COLO829 (cell line): ENCODE results near the gene NMNAT2.
"Not testable (repeated sequence)": the region's sequence is repeated elsewhere in the genome, so short reads cannot be mapped to it uniquely, and the experiment has no call there.

ENCODE experiments used
- DNase-seq: peaks from one replicate; pipeline ENCODE4 v3.0.0; 2012; ENCODE audit warnings: low spot score

The NMNAT2 gene

DNA sequence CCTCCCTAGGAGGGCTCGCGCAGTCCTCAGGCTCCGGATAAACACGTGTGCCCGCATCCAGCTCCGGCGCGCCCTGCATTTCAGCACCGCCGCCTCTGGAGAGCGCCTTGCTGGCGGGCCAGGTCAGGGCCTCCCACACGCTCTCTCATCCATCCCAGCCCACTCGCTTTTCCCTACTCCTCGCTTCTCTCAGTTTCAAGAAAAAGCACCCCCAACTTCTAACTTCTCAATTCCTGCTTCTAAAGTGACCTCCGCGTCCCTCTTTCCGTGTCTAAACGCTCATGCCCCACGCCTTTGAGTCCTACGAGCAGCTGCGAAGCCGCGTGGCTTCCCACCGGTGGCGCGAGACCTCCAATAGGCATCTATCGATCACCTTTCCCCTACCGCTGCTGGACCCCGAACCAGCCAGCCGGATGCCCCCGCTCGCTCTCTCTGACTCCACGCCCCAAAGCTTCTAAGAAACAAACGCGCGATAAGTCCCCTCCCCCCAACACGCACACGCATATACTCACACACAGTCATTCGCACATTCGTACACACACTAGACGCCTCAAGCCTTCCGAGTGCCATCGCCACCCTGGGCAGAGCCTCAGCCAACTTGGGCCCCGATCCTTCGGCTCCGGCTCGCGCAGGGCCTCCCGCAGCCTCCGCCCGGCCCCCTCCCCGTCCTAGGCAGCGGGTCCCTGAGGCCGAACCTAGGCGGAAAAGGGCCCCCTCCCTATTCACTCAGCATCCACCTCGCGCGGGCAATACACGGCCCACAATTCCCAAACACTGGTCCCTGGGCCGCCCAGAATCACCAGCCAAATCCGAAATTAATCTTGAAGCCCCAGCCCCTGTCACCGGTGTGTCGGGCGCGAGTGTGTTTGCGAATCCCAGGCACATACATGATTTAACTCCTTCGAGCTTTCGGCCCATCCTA, 1.1 kb downstream of the NMNAT2 start:
- peak; percentile 35 for DNase-seq

- no peak for DNase-seq
Observed at GRCh38 chr1:183414365-183414764, 3.8 kb downstream of the NMNAT2 start.

- DNase-seq: no peak
Observed at GRCh38 chr1:183411091-183411490, 7.1 kb downstream of the NMNAT2 start.

DNA sequence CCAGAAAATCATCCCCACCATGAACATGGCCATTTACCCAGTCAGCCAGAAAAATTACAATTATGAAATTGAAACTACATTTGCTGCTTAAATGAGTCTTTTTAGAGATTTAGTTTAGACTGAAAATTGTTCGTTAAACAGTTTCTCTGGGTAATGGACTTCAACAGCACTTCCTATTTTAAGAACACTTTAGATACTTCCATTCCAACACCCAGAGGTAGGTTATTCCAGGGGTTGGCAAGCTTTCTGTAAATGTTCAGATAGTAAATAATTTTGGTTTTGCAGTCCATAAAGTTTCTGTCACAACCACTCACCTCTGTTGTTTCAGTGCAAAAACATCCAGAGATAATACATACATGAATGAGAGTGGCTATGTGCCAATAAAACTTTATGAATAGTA, 10.2 kb downstream of the NMNAT2 start:
- no peak for DNase-seq

DNA sequence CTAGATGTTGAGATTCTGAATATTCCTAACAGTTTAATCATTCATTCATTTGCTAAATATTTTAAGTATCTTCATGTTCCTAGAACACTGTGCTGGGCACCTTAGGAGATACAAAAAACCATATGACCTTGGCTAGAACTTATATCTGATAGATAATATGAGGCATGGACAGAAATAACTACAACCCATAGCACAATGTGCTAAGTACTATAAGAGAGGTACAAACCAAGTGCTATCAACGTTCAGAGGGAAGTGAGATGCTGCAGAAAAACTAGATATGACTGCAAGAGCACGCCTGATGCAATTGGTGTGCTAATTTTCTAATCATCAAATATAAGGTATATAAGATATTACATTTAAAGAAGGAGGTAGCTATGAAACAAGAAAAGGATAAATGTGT, 10.7 kb downstream of the NMNAT2 start:
- no peak for DNase-seq

- peak; percentile 80 for DNase-seq
Observed at GRCh38 chr1:183404476-183404875, 13.7 kb downstream of the NMNAT2 start.

DNA sequence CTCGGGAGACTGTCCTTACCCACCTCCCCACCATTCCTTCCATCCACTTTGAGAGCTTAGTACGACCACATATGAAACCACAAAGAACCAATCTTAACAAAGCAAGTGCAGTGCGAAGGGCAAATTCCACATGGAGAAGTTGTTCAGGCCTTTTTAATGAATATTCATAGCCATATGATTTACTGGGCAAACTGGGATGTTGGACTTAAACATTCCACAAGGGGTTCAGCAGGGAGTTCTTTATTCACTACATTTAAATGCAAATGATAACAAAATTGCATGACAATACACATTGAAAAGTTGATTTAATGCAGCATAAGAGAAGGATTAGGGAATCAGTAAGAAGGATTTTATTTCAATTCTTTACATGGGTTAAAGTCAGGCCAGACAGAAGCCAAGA, 14.7 kb downstream of the NMNAT2 start:
- no peak for DNase-seq

DNA sequence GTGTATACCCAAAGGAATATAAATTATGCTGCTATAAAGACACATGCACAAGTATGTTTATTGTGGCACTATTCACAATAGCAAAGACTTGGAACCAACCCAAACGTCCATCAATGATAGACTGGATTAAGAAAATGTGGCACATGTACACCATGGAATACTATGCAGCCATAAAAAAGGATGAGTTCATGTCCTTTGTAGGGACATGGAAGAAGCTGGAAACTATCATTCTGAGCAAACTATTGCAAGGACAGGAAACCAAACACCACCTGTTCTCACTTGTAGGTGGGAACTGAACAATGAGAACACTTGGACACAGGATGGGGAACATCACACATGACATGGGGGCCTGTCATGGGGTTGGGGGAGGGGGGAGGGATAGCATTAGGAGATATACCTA, 16.6 kb downstream of the NMNAT2 start:
- not testable (repeated sequence) for DNase-seq

DNA sequence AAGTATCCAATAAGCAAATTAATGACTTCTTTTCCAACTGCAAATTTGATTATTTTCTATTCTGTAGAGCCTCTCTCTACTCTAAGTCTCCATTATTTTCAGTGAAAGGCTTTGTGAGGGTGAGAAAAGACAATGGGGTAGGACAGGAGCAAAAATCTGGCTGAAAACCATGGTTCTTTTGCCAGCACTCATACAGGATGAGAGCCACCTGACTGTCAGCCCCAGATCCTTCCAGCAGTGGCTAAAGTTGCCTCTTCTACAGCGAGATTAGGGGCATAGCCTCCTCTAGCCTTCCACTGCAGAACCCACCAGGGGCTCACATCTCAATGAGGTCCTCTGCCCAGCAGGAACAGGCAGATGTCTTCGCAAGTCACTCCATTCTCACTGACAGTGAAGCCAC, 23.7 kb downstream of the NMNAT2 start:
- no peak for DNase-seq

DNA sequence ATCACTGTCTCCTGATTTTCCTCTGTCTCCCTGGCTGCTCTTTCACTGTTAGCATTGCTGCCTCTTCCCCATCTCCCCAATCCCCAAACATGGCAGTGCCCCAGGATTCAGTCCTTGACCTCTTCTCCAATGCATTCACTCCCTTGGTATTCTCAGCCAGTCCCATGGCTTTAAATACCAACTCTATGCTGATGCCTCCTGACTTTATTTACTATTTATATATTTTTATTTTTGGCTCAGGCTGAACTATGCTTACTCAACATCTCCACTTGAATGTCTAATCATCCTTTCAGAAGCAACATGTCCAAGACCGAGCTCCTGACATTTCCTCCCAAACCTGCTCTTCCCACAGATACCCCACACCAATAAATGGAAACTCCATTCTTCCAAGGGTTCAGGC, 26.3 kb downstream of the NMNAT2 start:
- DNase-seq: no peak

- DNase-seq: no peak
Observed at GRCh38 chr1:183390561-183390960, 27.6 kb downstream of the NMNAT2 start.

DNA sequence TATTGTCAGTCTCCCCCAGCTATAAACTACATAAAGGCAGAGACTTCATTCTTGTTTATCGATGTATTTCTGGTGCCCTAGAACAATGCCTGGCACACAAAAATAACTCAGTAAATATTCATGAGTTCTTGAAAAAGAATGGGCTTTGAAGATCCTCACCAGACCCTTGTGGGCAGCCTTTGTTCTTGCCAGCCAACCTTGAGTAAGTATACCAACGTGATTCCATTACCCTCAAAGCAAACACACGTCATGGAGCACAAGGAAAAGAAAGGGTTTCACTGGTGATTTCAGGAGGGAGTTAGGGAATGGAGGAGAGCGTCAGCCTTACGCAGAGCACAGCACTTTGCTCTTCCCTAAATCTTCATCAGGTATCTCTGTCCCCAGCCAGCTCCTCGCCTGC, 29.4 kb downstream of the NMNAT2 start:
- DNase-seq: no peak

DNA sequence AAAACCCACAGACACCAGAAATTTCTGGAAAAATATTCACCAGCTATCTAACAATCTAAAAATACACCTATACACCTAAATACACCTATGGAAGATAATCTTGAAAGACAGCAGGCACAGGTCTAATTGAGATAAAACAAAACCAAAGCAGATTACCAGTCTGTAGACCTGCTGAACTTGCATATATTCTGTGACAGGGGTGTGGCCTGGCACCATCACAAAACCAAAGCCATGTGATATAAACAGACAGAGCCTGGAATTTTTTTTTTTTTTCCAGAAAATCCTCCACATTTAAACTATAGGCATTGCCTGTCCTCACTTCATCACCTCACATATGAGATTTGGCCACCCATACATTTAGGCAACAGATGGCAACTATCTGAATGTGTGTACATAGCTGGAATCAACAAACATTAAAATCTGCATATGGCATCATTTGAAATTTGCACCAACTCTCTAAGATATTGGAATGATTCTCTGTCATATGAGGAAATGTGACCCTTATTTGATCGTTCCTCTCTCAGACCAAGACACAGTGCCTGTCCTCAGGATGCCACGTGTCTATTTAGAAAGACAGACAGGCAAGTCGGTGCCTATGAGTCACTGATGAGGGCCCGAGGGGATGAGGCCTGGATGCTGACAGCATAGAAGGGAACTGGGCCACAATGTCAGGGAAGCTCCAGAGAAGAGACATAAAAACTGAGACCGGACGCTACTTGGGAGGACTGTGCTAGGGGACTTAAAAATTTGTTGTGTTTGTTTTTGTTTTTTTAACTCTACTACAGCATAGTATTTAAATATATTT, 32.6 kb downstream of the NMNAT2 start:
- DNase-seq: no peak

DNA sequence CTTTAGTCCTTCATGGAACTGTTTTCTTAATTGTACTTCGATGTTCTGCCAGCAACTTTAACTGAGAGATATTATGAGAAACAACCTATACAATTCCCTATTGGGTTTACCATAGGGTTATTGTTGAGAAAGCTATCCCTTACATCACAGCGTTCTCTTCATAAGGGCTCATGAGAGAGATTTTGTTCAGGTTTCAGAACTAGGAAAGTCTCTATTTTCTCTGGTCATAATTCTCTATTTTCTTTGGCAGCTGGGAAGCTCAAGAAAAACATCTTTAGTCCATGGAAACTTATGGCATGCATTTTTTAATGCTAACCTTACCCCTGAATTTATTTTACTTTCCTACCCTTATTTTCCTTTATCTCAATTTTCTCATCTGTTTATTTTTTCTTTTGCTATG, 38.2 kb downstream of the NMNAT2 start:
- no peak for DNase-seq

- no peak for DNase-seq
Observed at GRCh38 chr1:183375381-183375780, 42.8 kb downstream of the NMNAT2 start.

- no peak for DNase-seq
Observed at GRCh38 chr1:183374825-183375224, 43.4 kb downstream of the NMNAT2 start.

DNA sequence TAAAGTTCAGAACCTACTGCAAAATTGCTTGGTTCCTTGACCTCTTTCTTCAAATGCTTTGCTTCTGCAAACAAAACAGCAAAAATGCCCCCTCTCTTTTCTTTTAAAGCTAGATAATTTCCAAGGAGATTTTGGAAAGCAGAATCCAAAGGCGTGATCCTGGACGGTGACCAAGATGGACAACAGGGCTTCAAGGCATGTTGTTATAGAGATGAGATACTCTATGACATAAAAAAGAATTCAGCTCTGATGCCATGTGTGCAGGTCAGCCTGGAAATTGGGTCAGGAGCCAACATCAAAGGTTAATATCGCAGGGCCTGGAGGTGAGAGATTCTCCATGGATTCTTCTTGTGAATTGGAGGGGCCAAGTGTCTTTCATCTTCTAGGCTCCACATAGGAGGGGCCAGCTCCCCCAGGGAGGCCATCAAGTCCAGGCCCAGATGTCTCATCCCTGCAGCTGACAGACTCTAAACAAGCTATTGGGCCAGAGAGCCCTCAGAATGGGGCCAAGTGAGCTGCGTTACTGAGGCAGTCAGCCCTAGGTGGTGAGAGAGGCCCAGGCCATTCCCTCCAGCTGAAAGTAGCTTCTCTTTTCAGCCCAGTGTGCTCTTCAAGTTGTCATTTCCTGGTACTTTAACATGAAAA, 45.5 kb downstream of the NMNAT2 start:
- DNase-seq: no peak

- DNase-seq: no peak
Observed at GRCh38 chr1:183370399-183371058, 47.7 kb downstream of the NMNAT2 start.

DNA sequence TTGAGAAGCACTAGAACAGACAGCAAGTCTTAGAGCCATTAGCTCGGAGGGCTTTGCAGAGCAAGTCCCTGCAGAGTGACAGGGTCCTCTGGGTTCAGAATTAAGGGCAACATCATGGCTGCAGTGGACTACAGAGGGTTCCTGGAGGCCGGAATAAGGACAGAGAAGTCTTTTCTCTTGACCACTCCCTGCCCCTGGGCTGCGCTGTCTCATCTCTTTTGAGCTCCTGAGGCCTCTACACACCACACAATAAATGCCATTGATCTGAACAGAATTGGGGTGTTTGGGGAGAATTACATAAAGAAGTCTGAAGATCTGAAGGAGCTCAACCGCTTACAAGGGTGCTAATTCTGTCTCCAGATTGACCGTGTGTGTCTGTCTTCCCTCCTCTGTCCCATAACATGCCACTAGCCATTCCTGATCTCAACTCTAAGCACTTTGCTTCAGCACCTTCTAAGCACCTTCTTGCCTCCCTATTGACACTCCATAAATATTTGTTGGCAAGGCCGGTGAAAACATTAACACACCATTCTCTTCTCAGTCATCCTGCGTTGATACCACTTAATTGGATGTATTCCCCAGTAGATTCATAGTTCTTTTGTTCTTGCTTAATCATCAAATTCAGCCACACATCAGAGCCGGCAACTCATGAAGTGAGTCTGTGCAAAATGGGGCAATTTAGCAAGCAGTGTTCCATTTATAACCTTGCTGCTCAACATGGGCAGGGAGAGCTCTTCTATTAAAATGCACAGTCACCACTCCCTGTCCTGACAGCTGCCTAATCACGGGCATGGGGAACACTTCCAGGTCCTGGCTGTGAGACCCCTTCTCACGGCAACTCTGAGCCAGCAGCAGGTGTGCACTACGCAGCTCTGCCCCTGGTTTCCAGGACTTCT, 49.7 kb downstream of the NMNAT2 start:
- DNase-seq: peak; percentile 42

GRCh38 chr1:183366116-183366515, 52.1 kb downstream of the NMNAT2 start:
- DNase-seq: no peak

DNA sequence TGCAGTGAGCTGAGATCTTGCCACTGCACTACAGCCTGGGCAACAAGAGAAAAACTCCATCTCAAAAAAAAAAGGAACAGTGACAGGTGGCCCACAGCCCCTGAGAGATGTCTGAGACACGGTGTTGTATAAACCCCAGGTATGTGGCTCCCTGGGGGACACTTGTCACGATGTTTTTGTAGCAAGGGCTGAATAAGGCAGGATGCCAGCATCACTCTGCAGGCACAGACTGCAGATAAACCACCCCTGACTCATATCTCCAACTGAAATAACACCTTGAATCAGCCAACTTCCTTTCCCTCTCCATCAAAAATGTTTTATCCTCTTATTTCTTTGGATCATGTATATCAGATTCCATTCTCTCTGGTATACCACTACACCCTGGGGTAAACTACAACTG, 52.5 kb downstream of the NMNAT2 start:
- DNase-seq: no peak
